ENCODE data around the gene ADGRG6. TPM values are rescaled to one million over a fixed set of nuclear protein-coding genes. Genes with fewer than 3 reads are reported as not detected.

ADGRG6 gene
- total and polyA plus RNA-seq, 8 donors: 1.1 to 102 (median 8.9) TPM

DNA sequence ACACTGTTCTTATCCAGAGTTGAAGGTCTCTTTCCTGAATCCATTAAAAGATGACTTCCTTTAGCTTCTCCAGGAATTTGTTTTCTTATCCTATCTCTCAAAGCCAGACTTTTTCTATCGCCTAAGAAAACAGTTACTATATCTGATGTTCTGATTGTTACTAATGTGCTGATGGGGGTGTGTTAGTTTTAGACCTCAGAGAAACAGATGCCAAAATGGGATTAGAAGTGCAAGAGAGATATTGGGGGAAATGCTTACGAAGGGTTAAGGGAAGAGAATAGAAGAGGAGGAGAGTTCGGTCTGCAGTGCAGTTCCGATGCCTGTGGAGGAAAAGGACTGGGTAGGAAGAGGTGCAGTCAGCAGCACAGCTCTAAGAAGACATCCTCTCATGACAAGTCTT, 35.7 kb upstream of the ADGRG6 start:
- Histone ChIP-seq H3K4me3 (no peak overlapping the region), H3K27me3 (no peaks in the 10 kb centered on the region), H3K27ac (no peak overlapping the region), H3K9me3 (no peaks in the 10 kb centered on the region), H3K36me3 (no peaks in the 10 kb centered on the region), H3K4me1 (no peaks in the 10 kb centered on the region)
- TF ChIP-seq POLR2AphosphoS5 (IDR thresholded peaks at IDR 0.05): no peak
- no peak for TF ChIP-seq POLR2A (IDR thresholded peaks at IDR 0.05)
- no peak for TF ChIP-seq CTCF (IDR thresholded peaks at IDR 0.05)
- no peak for TF ChIP-seq EP300 (IDR thresholded peaks at IDR 0.05)
- 73 to 85% (median 79%) methylated on average over 4 of the region's 4 CpGs for WGBS, 5 donors
- intact Hi-C loops (cut with DNase I; ENCODE audit: low total_unique reads): no loop called here
- no peak for DNase-seq

- no peak for TF ChIP-seq CTCF (IDR thresholded peaks at IDR 0.05)
- no peak for TF ChIP-seq POLR2A (IDR thresholded peaks at IDR 0.05)
- no peak for TF ChIP-seq EP300 (IDR thresholded peaks at IDR 0.05)
- no peak for TF ChIP-seq POLR2AphosphoS5 (IDR thresholded peaks at IDR 0.05)
- DNase-seq: no peak
These were observed 30.3 kb upstream of the ADGRG6 start for GRCh38 chr6:142271476-142271875.

GRCh38 chr6:142274656-142275055, 27.2 kb upstream of the ADGRG6 start:
- Histone ChIP-seq H3K9me3 (no peaks in the 10 kb centered on the region), H3K27ac (no peak overlapping the region), H3K4me3 (no peak overlapping the region), H3K36me3 (no peaks in the 10 kb centered on the region), H3K4me1 (no peaks in the 10 kb centered on the region), H3K27me3 (no peaks in the 10 kb centered on the region)
- intact Hi-C loops (cut with DNase I; ENCODE audit: low total_unique reads): no loop called here
- WGBS, 5 donors: 65 to 73% (median 71%) methylated on average over 4 of the region's 4 CpGs
- DNase-seq: no peak
- no peak for TF ChIP-seq EP300 (IDR thresholded peaks at IDR 0.05)

More at GRCh38 chr6:142271476-142271875, 30.3 kb upstream of the ADGRG6 start:
- no peaks in the 10 kb centered on the region for H3K4me1 ChIP-seq
- no peaks in the 10 kb centered on the region for H3K36me3 ChIP-seq
- no peak overlapping the region for H3K4me3 ChIP-seq
- H3K27me3 ChIP-seq: no peaks in the 10 kb centered on the region
- no peaks in the 10 kb centered on the region for H3K9me3 ChIP-seq
- intact Hi-C loops (cut with DNase I; ENCODE audit: low total_unique reads): no loop called here
- WGBS, 5 donors: 65 to 89% (median 77%) methylated on average over 1 of the region's 1 CpG
- H3K27ac ChIP-seq: no peak overlapping the region

- Histone ChIP-seq H3K9me3 (peaks cover 0 to under 1% (median 0%) of the 10 kb centered on the region in 4 donors), H3K4me3 (no peak overlapping the region), H3K4me1 (no peaks in the 10 kb centered on the region), H3K27ac (no peak overlapping the region), H3K27me3 (no peaks in the 10 kb centered on the region), H3K36me3 (no peaks in the 10 kb centered on the region)
- DNase-seq: peak in 1 of 2 donors; percentile 46
- TF ChIP-seq POLR2AphosphoS5 (IDR thresholded peaks at IDR 0.05) (no peak), CTCF (IDR thresholded peaks at IDR 0.05) (no peak), POLR2A (IDR thresholded peaks at IDR 0.05) (no peak), EP300 (IDR thresholded peaks at IDR 0.05) (no peak)
- intact Hi-C loops (cut with DNase I; ENCODE audit: low total_unique reads): no loop called here
- 23 to 37% (median 33%) methylated on average over 5 of the region's 5 CpGs for WGBS, 5 donors
These were observed 26.4 kb upstream of the ADGRG6 start for GRCh38 chr6:142275236-142276006.

- peaks cover 0 to 9% (median 0%) of the 10 kb centered on the region in 4 donors for H3K9me3 ChIP-seq
- TF ChIP-seq POLR2A (IDR thresholded peaks at IDR 0.05) (no peak), EP300 (IDR thresholded peaks at IDR 0.05) (no peak), CTCF (IDR thresholded peaks at IDR 0.05) (no peak), POLR2AphosphoS5 (IDR thresholded peaks at IDR 0.05) (no peak)
- no peak for DNase-seq
- no peak overlapping the region for H3K27ac ChIP-seq
- H3K4me3 ChIP-seq: no peak overlapping the region
- H3K27me3 ChIP-seq: no peaks in the 10 kb centered on the region
- no peaks in the 10 kb centered on the region for H3K36me3 ChIP-seq
- intact Hi-C loops (cut with DNase I; ENCODE audit: low total_unique reads): no loop called here
- WGBS, 5 donors: 59 to 79% (median 70%) methylated on average over 1 of the region's 1 CpG
- H3K4me1 ChIP-seq: no peaks in the 10 kb centered on the region
These were observed 25.6 kb upstream of the ADGRG6 start for GRCh38 chr6:142276256-142276655.
